Spleen (tissue), 11 donors: Measurements from ENCODE around the gene MAN1C1. TPM values are rescaled to one million over a fixed set of nuclear protein-coding genes. Genes with fewer than 3 reads are reported as not detected.

Source experiments
- DNase-seq: peaks from one replicate; pipeline ENCODE4 v3.0.0-alpha.2; 2020
- H3K27ac ChIP-seq, 8 donors: fragments of 200-600 bp; sonication (generic) in 7 of 8; 1 replicate in 4 of 8; 2 replicates in 4 of 8; pipeline versions ENCODE4 v1.5.0 to v1.8.0; 2016 to 2021; ENCODE audit warnings: inconsistent platforms in 4 of 8, mild to moderate bottlenecking in 4 of 8, moderate library complexity in 1 of 8
- H3K27me3 ChIP-seq, 7 donors: fragments of 200-600 bp; sonication (generic) in 6 of 7; replicated peaks in 1 of 7; 1 replicate in 4 of 7; 2 replicates in 3 of 7; pipeline versions ENCODE4 v1.5.0 to v1.8.0; 2016 to 2021; ENCODE audit warnings: inconsistent platforms in 3 of 7, mild to moderate bottlenecking in 1 of 7
- H3K36me3 ChIP-seq, 6 donors: fragments of 200-600 bp; sonication (generic) in 5 of 6; 1 replicate in 4 of 6; 2 replicates in 2 of 6; pipeline versions ENCODE4 v1.5.0 to v1.8.0; 2016 to 2021; ENCODE audit warnings: inconsistent platforms in 2 of 6
- H3K4me1 ChIP-seq, 6 donors: fragments of 200-600 bp; sonication (generic) in 5 of 6; 1 replicate in 3 of 6; 2 replicates in 3 of 6; pipeline versions ENCODE4 v1.5.0 to v1.8.0; 2016 to 2021; ENCODE audit warnings: inconsistent platforms in 3 of 6
- H3K4me3 ChIP-seq, 8 donors: fragments of 200-600 bp; sonication (generic) in 7 of 8; 1 replicate in 4 of 8; 2 replicates in 4 of 8; pipeline versions ENCODE4 v1.5.0 to v1.8.0; 2016 to 2021; ENCODE audit warnings: inconsistent platforms in 4 of 8, mild to moderate bottlenecking in 4 of 8, moderate library complexity in 2 of 8
- H3K9me3 ChIP-seq, 8 donors: fragments of 200-600 bp; sonication (generic) in 7 of 8; 1 replicate in 4 of 8; 2 replicates in 4 of 8; pipeline versions ENCODE4 v1.5.0 to v1.8.0; 2016 to 2021; ENCODE audit warnings: inconsistent platforms in 4 of 8
- CTCF ChIP-seq, 11 experiments: fragments of 200-600 bp in 7 of 11; fragments of 450-650 bp in 4 of 11; sonication (generic) in 4 of 11; IDR thresholded peaks in 8 of 11; conservative IDR thresholded peaks in 3 of 11; 1 replicate in 7 of 11; 2 replicates in 4 of 11; pipeline versions ENCODE4 v1.4.0 to v1.8.0; 2016 to 2021; ENCODE audit warnings: antibody characterized with exemption in 11 of 11, inconsistent platforms in 4 of 11, mild to moderate bottlenecking in 1 of 11
- POLR2A ChIP-seq, 3 donors: fragments of 450-650 bp; IDR thresholded peaks; one replicate each; pipeline ENCODE4 v1.5.1; 2017; ENCODE audit warnings: antibody characterized with exemption in 3 of 3, mild to moderate bottlenecking in 1 of 3
- POLR2AphosphoS5 ChIP-seq, 3 donors: sonication (generic); formaldehyde crosslinking; IDR thresholded peaks; one replicate each; pipeline ENCODE4 v1.5.1; 2017; ENCODE audit warnings: antibody characterized with exemption in 3 of 3
- WGBS, 5 donors: extraction: QIAGEN DNeasy Blood & Tissue Kit in 3 of 5; methylation state at CpG; one replicate each; pipeline versions ENCODE4 v1.1.5 to v1.1.7; 2013 to 2018; 5-methylcytosine and 5-hydroxymethylcytosine counted together
- intact Hi-C: fragments of 100-400 bp; cut with DNase I; formaldehyde crosslinking; loops from one replicate; pipeline ENCODE4 v1.15.0; 2023; ENCODE audit warnings: low total_unique reads
- polyA plus RNA-seq, 3 donors: library from polyadenylated mRNA; stranded (reverse); fragments of 200-250 nt; gene quantifications; one replicate each; pipeline ENCODE4 v1.2.1, GENCODE V29; 2013
- total RNA-seq, 7 donors: library from RNA; depleted of rRNA in 3 of 7; stranded (reverse); fragments of >200 nt in 3 of 7; fragmentation: NEBNext Ultra II Directional in 4 of 7; extraction: Animal tissue kit (Norgen Biotek cat#: 25700) in 4 of 7; gene quantifications; one replicate each; pipeline versions ENCODE4 v1.1.0 to v1.2.1, GENCODE V29; 2016 to 2021
- donor health status: healthy with polysubstance abuse.
- donor health status: DM: no; HTN: no; CAD: no; lungs with moderate emphysema.
- donor health status: DM: no; HTN: no; CAD: no.
- donor health status: Bipolar disorder and iron deficiency.
- donor health status: healthy.
- donor health status: DM: no; HTN: no; CAD: no.
- donor health status: DM: yes; HTN: yes; CAD: no.

MAN1C1 gene
- total and polyA plus RNA-seq, 10 donors: 4.6 to 54.3 (median 41.1) TPM

- WGBS, 5 donors: 88 to 95% (median 93%) methylated on average over 2 of the region's 2 CpGs
- Histone ChIP-seq H3K4me3 (no peak overlapping the region), H3K27ac (no peak overlapping the region), H3K27me3 (no peaks in the 10 kb centered on the region), H3K4me1 (peaks cover 13 to 55% (median 25%) of the 10 kb centered on the region in 6 donors), H3K9me3 (no peaks in the 10 kb centered on the region), H3K36me3 (peaks cover 2 to 78% (median 46%) of the 10 kb centered on the region in 6 donors)
- TF ChIP-seq POLR2A (IDR thresholded peaks at IDR 0.05) (no peak), CTCF (IDR thresholded peaks at IDR 0.05 in 8 of 11, conservative IDR thresholded peaks at IDR 0.05 in 3 of 11) (no peak), POLR2AphosphoS5 (IDR thresholded peaks at IDR 0.05) (no peak)
- intact Hi-C loops: loop anchor here (10.0 kb wide), 1 partner anchor 49 kb away; the partner anchor contains the start of gene PAQR7
- no peak for DNase-seq
Observed at GRCh38 chr1:25825605-25826004, 209.0 kb downstream of the MAN1C1 start.

GRCh38 chr1:25826571-25826970 is 210.0 kb downstream of the MAN1C1 start:
- Histone ChIP-seq H3K4me3 (no peak overlapping the region), H3K4me1 (peaks cover 7 to 55% (median 18%) of the 10 kb centered on the region in 6 donors), H3K36me3 (peaks cover 2 to 87% (median 55%) of the 10 kb centered on the region in 6 donors), H3K9me3 (no peaks in the 10 kb centered on the region), H3K27ac (no peak overlapping the region), H3K27me3 (no peaks in the 10 kb centered on the region)
- no peak for DNase-seq
- TF ChIP-seq CTCF (IDR thresholded peaks at IDR 0.05 in 8 of 11, conservative IDR thresholded peaks at IDR 0.05 in 3 of 11) (no peak), POLR2AphosphoS5 (IDR thresholded peaks at IDR 0.05) (no peak), POLR2A (IDR thresholded peaks at IDR 0.05) (no peak)
- intact Hi-C loops: loop anchor here (10.0 kb wide), 1 partner anchor 48 kb away; the partner anchor contains the start of gene PAQR7
- 96 to 100% (median 96%) methylated on average over 5 to 10 of the region's 10 CpGs for WGBS, 5 donors

GRCh38 chr1:25828491-25828890 is 211.9 kb downstream of the MAN1C1 start:
- no peak for DNase-seq
- no peak for TF ChIP-seq POLR2AphosphoS5 (IDR thresholded peaks at IDR 0.05)
- no peak for TF ChIP-seq CTCF (IDR thresholded peaks at IDR 0.05 in 8 of 11, conservative IDR thresholded peaks at IDR 0.05 in 3 of 11)
- TF ChIP-seq POLR2A (IDR thresholded peaks at IDR 0.05): no peak
- no peaks in the 10 kb centered on the region for H3K9me3 ChIP-seq
- WGBS, 5 donors: 57 to 67% (median 62%) methylated on average over 3 of the region's 3 CpGs
- H3K27me3 ChIP-seq: no peaks in the 10 kb centered on the region
- H3K4me3 ChIP-seq: no peak overlapping the region
- H3K27ac ChIP-seq: peak overlapping the region in 5 of 8 donors; percentile 53 to 73 (median 71)
- intact Hi-C loops: loop anchor here (10.0 kb wide), 1 partner anchor 46 kb away; the partner anchor contains the start of gene PAQR7
- H3K36me3 ChIP-seq: peaks cover 2 to 99% (median 73%) of the 10 kb centered on the region in 6 donors
- H3K4me1 ChIP-seq: peaks cover 10 to 52% (median 14%) of the 10 kb centered on the region in 6 donors

GRCh38 chr1:25829046-25829445 is 212.5 kb downstream of the MAN1C1 start:
- H3K27me3 ChIP-seq: no peaks in the 10 kb centered on the region
- peaks cover 2 to 99% (median 76%) of the 10 kb centered on the region in 6 donors for H3K36me3 ChIP-seq
- TF ChIP-seq POLR2A (IDR thresholded peaks at IDR 0.05) (no peak), POLR2AphosphoS5 (IDR thresholded peaks at IDR 0.05) (peak in 1 of 3 donors; percentile 26), CTCF (IDR thresholded peaks at IDR 0.05 in 8 of 11, conservative IDR thresholded peaks at IDR 0.05 in 3 of 11) (no peak)
- H3K27ac ChIP-seq: peak overlapping the region in 7 of 8 donors; percentile 35 to 73 (median 61)
- H3K4me3 ChIP-seq: no peak overlapping the region
- intact Hi-C loops: loop anchor here (10.0 kb wide), 1 partner anchor 46 kb away; the partner anchor contains the start of gene PAQR7
- DNase-seq: no peak
- WGBS, 5 donors: 60 to 90% (median 71%) methylated on average over 1 of the region's 1 CpG
- peaks cover 10 to 52% (median 12%) of the 10 kb centered on the region in 6 donors for H3K4me1 ChIP-seq
- H3K9me3 ChIP-seq: no peaks in the 10 kb centered on the region
